Measurements from ENCODE around the gene CD80.

The CD80 gene

GRCh38 chr3:119500265-119500664, 59.1 kb downstream of the CD80 start:
- DNase-seq (ENCODE audit: low read depth in 3 of 3, low spot score in 1 of 3), result no peak

- DNase-seq (ENCODE audit: low read depth in 3 of 3, low spot score in 1 of 3), result peak; percentile 88 to 95 (median 90)
These were observed 61.0 kb downstream of the CD80 start, which contains the start of gene TIMMDC1 for GRCh38 chr3:119498186-119499011. TSS of gene TIMMDC1 (plus strand) at chr3:119498547. CDS start at chr3:119498734, 187 bp downstream.

- DNase-seq (ENCODE audit: low read depth in 3 of 3, low spot score in 1 of 3), result no peak
These were observed 61.6 kb downstream of the CD80 start for GRCh38 chr3:119497820-119498185.

GRCh38 chr3:119494597-119494996, 64.8 kb downstream of the CD80 start:
- DNase-seq (ENCODE audit: low read depth in 3 of 3, low spot score in 1 of 3), result no peak

- no peak for DNase-seq (ENCODE audit: low read depth in 3 of 3, low spot score in 1 of 3)
These were observed 66.6 kb downstream of the CD80 start for GRCh38 chr3:119492810-119493209.

- no peak for DNase-seq (ENCODE audit: low read depth in 3 of 3, low spot score in 1 of 3)
These were observed 67.3 kb downstream of the CD80 start for GRCh38 chr3:119492128-119492527.

GRCh38 chr3:119490153-119490552, 69.3 kb downstream of the CD80 start:
- no peak for DNase-seq (ENCODE audit: low read depth in 3 of 3, low spot score in 1 of 3)

GRCh38 chr3:119485563-119485962, 73.9 kb downstream of the CD80 start:
- DNase-seq (ENCODE audit: low read depth in 3 of 3, low spot score in 1 of 3), result no peak

- no peak for DNase-seq (ENCODE audit: low read depth in 3 of 3, low spot score in 1 of 3)
These were observed 76.3 kb downstream of the CD80 start for GRCh38 chr3:119483101-119483500.

GRCh38 chr3:119481079-119481478, 78.3 kb downstream of the CD80 start:
- no peak for DNase-seq (ENCODE audit: low read depth in 3 of 3, low spot score in 1 of 3)
